Measurements from ENCODE around the gene OTOP2.

Gene OTOP2

GRCh38 chr17:74950207-74950606, 26.1 kb downstream of the OTOP2 start:
- ATAC-seq, result no peak
- Mint-ChIP-seq H3K36me3 (no peaks in the 10 kb centered on the region), H3K9me3 (no peaks in the 10 kb centered on the region), H3K27ac (no peak overlapping the region), H3K4me1 (no peaks in the 10 kb centered on the region), H3K4me3 (no peak overlapping the region)
- no peak for DNase-seq (ENCODE audit: low spot score in 2 of 2)

GRCh38 chr17:74951065-74951464, 27.0 kb downstream of the OTOP2 start:
- Mint-ChIP-seq H3K9me3 (no peaks in the 10 kb centered on the region), H3K4me3 (no peak overlapping the region), H3K4me1 (no peaks in the 10 kb centered on the region), H3K36me3 (no peaks in the 10 kb centered on the region), H3K27ac (no peak overlapping the region)
- DNase-seq (ENCODE audit: low spot score in 2 of 2) (no peak), ATAC-seq (no peak)

GRCh38 chr17:74951680-74952421, 27.8 kb downstream of the OTOP2 start:
- no peak for ATAC-seq

GRCh38 chr17:74952431-74953133, 28.5 kb downstream of the OTOP2 start:
- H3K27ac Mint-ChIP-seq, result no peak overlapping the region

More at GRCh38 chr17:74951680-74952421, 27.8 kb downstream of the OTOP2 start:
- Mint-ChIP-seq H3K9me3 (no peaks in the 10 kb centered on the region), H3K4me3 (no peak overlapping the region), H3K36me3 (no peaks in the 10 kb centered on the region), H3K4me1 (no peaks in the 10 kb centered on the region), H3K27ac (no peak overlapping the region)
- DNase-seq (ENCODE audit: low spot score in 2 of 2), result no peak

GRCh38 chr17:74953134-74953687, 29.1 kb downstream of the OTOP2 start:
- no peak for ATAC-seq

More at GRCh38 chr17:74952431-74953133, 28.5 kb downstream of the OTOP2 start:
- Mint-ChIP-seq H3K4me1 (no peaks in the 10 kb centered on the region), H3K36me3 (no peaks in the 10 kb centered on the region), H3K9me3 (no peaks in the 10 kb centered on the region), H3K4me3 (no peak overlapping the region)
- ATAC-seq (no peak), DNase-seq (ENCODE audit: low spot score in 2 of 2) (no peak)

GRCh38 chr17:74954115-74954514, 30.0 kb downstream of the OTOP2 start:
- no peak for ATAC-seq
- H3K9me3 Mint-ChIP-seq, result no peaks in the 10 kb centered on the region
- DNase-seq (ENCODE audit: low spot score in 2 of 2), result no peak
- peaks cover 4% of the 10 kb centered on the region for H3K4me1 Mint-ChIP-seq
- no peak overlapping the region for H3K4me3 Mint-ChIP-seq
- peak overlapping the region; percentile 68 for H3K27ac Mint-ChIP-seq
- H3K36me3 Mint-ChIP-seq, result no peaks in the 10 kb centered on the region

More at GRCh38 chr17:74953134-74953687, 29.1 kb downstream of the OTOP2 start:
- peak overlapping the region; percentile 68 for H3K27ac Mint-ChIP-seq
- no peak for DNase-seq (ENCODE audit: low spot score in 2 of 2)
- no peaks in the 10 kb centered on the region for H3K9me3 Mint-ChIP-seq
- no peaks in the 10 kb centered on the region for H3K36me3 Mint-ChIP-seq
- H3K4me1 Mint-ChIP-seq, result peaks cover 3% of the 10 kb centered on the region
- no peak overlapping the region for H3K4me3 Mint-ChIP-seq

GRCh38 chr17:74954665-74955421, 30.8 kb downstream of the OTOP2 start:
- H3K9me3 Mint-ChIP-seq, result no peaks in the 10 kb centered on the region
- peak overlapping the region; percentile 67 for H3K27ac Mint-ChIP-seq
- no peak for DNase-seq (ENCODE audit: low spot score in 2 of 2)
- H3K36me3 Mint-ChIP-seq, result no peaks in the 10 kb centered on the region
- no peak for ATAC-seq
- no peak overlapping the region for H3K4me3 Mint-ChIP-seq
- peaks cover 4% of the 10 kb centered on the region for H3K4me1 Mint-ChIP-seq

- Mint-ChIP-seq H3K9me3 (no peaks in the 10 kb centered on the region), H3K4me3 (no peak overlapping the region), H3K36me3 (no peaks in the 10 kb centered on the region), H3K4me1 (peaks cover 4% of the 10 kb centered on the region), H3K27ac (no peak overlapping the region)
- no peak for ATAC-seq
- DNase-seq (ENCODE audit: low spot score in 2 of 2), result no peak
Measured at GRCh38 chr17:74956093-74956492, 32.0 kb downstream of the OTOP2 start.

GRCh38 chr17:74957935-74958740, 34.1 kb downstream of the OTOP2 start:
- no peaks in the 10 kb centered on the region for H3K36me3 Mint-ChIP-seq
- H3K27ac Mint-ChIP-seq, result no peak overlapping the region
- H3K9me3 Mint-ChIP-seq, result no peaks in the 10 kb centered on the region
- peak; percentile 58 for ATAC-seq
- peaks cover 9% of the 10 kb centered on the region for H3K4me1 Mint-ChIP-seq
- DNase-seq (ENCODE audit: low spot score in 2 of 2), result peak; percentile 87 to 93
- H3K4me3 Mint-ChIP-seq, result no peak overlapping the region

- Mint-ChIP-seq H3K27ac (peak overlapping the region; percentile 18), H3K4me1 (peaks cover 9% of the 10 kb centered on the region), H3K9me3 (no peaks in the 10 kb centered on the region), H3K4me3 (no peak overlapping the region), H3K36me3 (no peaks in the 10 kb centered on the region)
- ATAC-seq, result no peak
- DNase-seq (ENCODE audit: low spot score in 2 of 2), result no peak
Measured at GRCh38 chr17:74959826-74960515, 35.9 kb downstream of the OTOP2 start.

- no peak overlapping the region for H3K4me3 Mint-ChIP-seq
- peaks cover 9% of the 10 kb centered on the region for H3K4me1 Mint-ChIP-seq
- DNase-seq (ENCODE audit: low spot score in 2 of 2), result no peak
- H3K9me3 Mint-ChIP-seq, result no peaks in the 10 kb centered on the region
- H3K27ac Mint-ChIP-seq, result no peak overlapping the region
- ATAC-seq, result peak; percentile 55
- H3K36me3 Mint-ChIP-seq, result no peaks in the 10 kb centered on the region
Measured at GRCh38 chr17:74960570-74961342, 36.7 kb downstream of the OTOP2 start.

GRCh38 chr17:74961657-74962350, 37.7 kb downstream of the OTOP2 start:
- H3K9me3 Mint-ChIP-seq, result no peaks in the 10 kb centered on the region
- DNase-seq (ENCODE audit: low spot score in 2 of 2), result peak; percentile 80 to 91
- no peak overlapping the region for H3K27ac Mint-ChIP-seq
- ATAC-seq, result peak; percentile 74
- no peaks in the 10 kb centered on the region for H3K36me3 Mint-ChIP-seq
- H3K4me3 Mint-ChIP-seq, result no peak overlapping the region
- peaks cover 9% of the 10 kb centered on the region for H3K4me1 Mint-ChIP-seq
